ENCODE results near the gene TADA2B. TPM values are rescaled to one million over a fixed set of nuclear protein-coding genes. Genes with fewer than 3 reads are reported as not detected.

Gene TADA2B
- total RNA-seq, 1 donor from 2014 or later: 12.0 TPM

- DNase-seq: no peak
Measured at GRCh38 chr4:7041801-7042502, 1.2 kb upstream of the TADA2B start.

- peak; percentile 96 for DNase-seq
Measured at GRCh38 chr4:7042503-7043283, 479 bp upstream of the TADA2B start.

- no peak for DNase-seq
Measured at GRCh38 chr4:7044137-7044930, 1.2 kb downstream of the TADA2B start.

- no peak for DNase-seq
Measured at GRCh38 chr4:7045553-7045952, 2.4 kb downstream of the TADA2B start.

GRCh38 chr4:7045961-7046921 lies 3.1 kb downstream of the TADA2B start:
- DNase-seq: no peak

GRCh38 chr4:7046971-7047370 lies 3.8 kb downstream of the TADA2B start:
- no peak for DNase-seq

- DNase-seq: no peak
Measured at GRCh38 chr4:7048642-7049041, 5.5 kb downstream of the TADA2B start.

GRCh38 chr4:7049295-7049694 lies 6.1 kb downstream of the TADA2B start:
- DNase-seq: no peak

GRCh38 chr4:7049739-7050138 lies 6.6 kb downstream of the TADA2B start:
- DNase-seq: no peak

- DNase-seq: no peak
Measured at GRCh38 chr4:7050481-7051143, 7.4 kb downstream of the TADA2B start.

- DNase-seq: no peak
Measured at GRCh38 chr4:7051144-7051495, 7.9 kb downstream of the TADA2B start.

GRCh38 chr4:7051905-7052304 lies 8.7 kb downstream of the TADA2B start:
- no peak for DNase-seq

GRCh38 chr4:7052313-7052712 lies 9.1 kb downstream of the TADA2B start:
- no peak for DNase-seq

- DNase-seq: no peak
Measured at GRCh38 chr4:7052923-7053715, 9.9 kb downstream of the TADA2B start.

- DNase-seq: no peak
Measured at GRCh38 chr4:7054106-7054880, 11.1 kb downstream of the TADA2B start.

GRCh38 chr4:7055111-7055989 lies 12.2 kb downstream of the TADA2B start:
- no peak for DNase-seq

- DNase-seq: no peak
Measured at GRCh38 chr4:7055990-7056325, 12.8 kb downstream of the TADA2B start.

- no peak for DNase-seq
Measured at GRCh38 chr4:7058792-7059191, 15.6 kb downstream of the TADA2B start.

GRCh38 chr4:7059662-7060061 lies 16.5 kb downstream of the TADA2B start:
- DNase-seq: no peak
